ENCODE data around the gene SERPINA1. TPM values are rescaled to one million over a fixed set of nuclear protein-coding genes. Genes with fewer than 3 reads are reported as not detected.

The SERPINA1 gene
- total and polyA plus RNA-seq, 2 of the 13 experiments (the other 11 are each of a cell fraction or from before 2014, with no cell fraction given) = 3,266 to 11,015 TPM

DNA sequence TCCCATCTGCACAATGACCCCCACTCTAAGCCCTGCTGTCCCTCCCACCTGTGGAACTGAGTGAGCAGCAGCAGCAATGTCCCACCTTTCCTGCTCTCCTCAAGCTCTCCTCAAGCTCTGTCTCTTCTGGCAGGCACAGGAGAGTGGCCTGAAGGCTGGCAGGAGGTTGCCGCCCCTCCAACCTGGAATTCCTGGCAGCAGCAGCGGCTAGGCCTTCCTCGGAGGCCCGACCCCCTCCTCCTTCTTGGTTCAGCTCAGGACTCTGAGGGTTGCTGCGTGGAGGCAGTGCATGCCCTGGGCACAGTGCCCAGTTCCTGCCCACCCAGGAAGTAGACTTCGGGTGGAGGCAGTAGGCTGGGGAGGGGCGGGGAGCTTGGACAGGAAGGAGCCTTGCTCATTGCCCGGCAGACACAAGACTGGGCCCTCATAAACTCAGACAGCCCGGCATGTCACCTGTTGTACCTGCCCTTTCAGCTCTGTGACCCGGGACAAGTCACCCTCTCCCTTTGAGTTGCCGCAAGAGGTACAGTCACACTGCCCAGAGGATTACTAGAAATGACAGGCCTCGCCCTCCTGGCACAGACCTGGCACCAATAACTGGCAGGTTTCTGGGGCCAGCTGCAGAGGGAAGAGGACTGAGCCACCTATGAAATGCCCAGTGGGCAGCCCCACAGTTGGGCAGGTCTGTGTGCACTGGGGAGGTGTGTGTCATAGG, 2.1 kb upstream of the SERPINA1 start (continued):
- TF ChIP-seq DMAP1 (CRISPR knock-in tag; IDR thresholded peaks at IDR 0.05) (peak; percentile 29; the same call in 1 of the 2 replicates), MED1 (CRISPR knock-in tag; IDR thresholded peaks at IDR 0.05) (0 out of 2 replicates have a peak, but pooled peaks have one; percentile 16), ZNF609 (CRISPR knock-in tag; IDR thresholded peaks at IDR 0.05; ENCODE audit: borderline replicate concordance) (0 out of 2 replicates have a peak, but pooled peaks have one; percentile 39), ZNF629 (CRISPR knock-in tag; conservative IDR thresholded peaks at IDR 0.05) (peak; percentile 60; the same call in 1 of the 2 replicates), ETV5 (CRISPR knock-in tag; IDR thresholded peaks at IDR 0.05; ENCODE audit: borderline replicate concordance) (peak; percentile 80), ZNF772 (CRISPR knock-in tag; IDR thresholded peaks at IDR 0.05) (0 out of 2 replicates have a peak, but pooled peaks have one; percentile 58), STAT5B (CRISPR knock-in tag; IDR thresholded peaks at IDR 0.05) (no peak), MIER3 (CRISPR knock-in tag; IDR thresholded peaks at IDR 0.05; ENCODE audit: borderline replicate concordance) (0 out of 2 replicates have a peak, but pooled peaks have one; percentile 24), HNRNPL (IDR thresholded peaks at IDR 0.05; ENCODE audit: low read depth, low read length) (peak; percentile 99), KMT2B (CRISPR knock-in tag; IDR thresholded peaks at IDR 0.05) (no peak), MIER2 (CRISPR knock-in tag; IDR thresholded peaks at IDR 0.05) (no peak), ZNF552 (CRISPR knock-in tag; IDR thresholded peaks at IDR 0.05; ENCODE audit: borderline replicate concordance) (no peak)
- TF ChIP-seq, protein P1, sequence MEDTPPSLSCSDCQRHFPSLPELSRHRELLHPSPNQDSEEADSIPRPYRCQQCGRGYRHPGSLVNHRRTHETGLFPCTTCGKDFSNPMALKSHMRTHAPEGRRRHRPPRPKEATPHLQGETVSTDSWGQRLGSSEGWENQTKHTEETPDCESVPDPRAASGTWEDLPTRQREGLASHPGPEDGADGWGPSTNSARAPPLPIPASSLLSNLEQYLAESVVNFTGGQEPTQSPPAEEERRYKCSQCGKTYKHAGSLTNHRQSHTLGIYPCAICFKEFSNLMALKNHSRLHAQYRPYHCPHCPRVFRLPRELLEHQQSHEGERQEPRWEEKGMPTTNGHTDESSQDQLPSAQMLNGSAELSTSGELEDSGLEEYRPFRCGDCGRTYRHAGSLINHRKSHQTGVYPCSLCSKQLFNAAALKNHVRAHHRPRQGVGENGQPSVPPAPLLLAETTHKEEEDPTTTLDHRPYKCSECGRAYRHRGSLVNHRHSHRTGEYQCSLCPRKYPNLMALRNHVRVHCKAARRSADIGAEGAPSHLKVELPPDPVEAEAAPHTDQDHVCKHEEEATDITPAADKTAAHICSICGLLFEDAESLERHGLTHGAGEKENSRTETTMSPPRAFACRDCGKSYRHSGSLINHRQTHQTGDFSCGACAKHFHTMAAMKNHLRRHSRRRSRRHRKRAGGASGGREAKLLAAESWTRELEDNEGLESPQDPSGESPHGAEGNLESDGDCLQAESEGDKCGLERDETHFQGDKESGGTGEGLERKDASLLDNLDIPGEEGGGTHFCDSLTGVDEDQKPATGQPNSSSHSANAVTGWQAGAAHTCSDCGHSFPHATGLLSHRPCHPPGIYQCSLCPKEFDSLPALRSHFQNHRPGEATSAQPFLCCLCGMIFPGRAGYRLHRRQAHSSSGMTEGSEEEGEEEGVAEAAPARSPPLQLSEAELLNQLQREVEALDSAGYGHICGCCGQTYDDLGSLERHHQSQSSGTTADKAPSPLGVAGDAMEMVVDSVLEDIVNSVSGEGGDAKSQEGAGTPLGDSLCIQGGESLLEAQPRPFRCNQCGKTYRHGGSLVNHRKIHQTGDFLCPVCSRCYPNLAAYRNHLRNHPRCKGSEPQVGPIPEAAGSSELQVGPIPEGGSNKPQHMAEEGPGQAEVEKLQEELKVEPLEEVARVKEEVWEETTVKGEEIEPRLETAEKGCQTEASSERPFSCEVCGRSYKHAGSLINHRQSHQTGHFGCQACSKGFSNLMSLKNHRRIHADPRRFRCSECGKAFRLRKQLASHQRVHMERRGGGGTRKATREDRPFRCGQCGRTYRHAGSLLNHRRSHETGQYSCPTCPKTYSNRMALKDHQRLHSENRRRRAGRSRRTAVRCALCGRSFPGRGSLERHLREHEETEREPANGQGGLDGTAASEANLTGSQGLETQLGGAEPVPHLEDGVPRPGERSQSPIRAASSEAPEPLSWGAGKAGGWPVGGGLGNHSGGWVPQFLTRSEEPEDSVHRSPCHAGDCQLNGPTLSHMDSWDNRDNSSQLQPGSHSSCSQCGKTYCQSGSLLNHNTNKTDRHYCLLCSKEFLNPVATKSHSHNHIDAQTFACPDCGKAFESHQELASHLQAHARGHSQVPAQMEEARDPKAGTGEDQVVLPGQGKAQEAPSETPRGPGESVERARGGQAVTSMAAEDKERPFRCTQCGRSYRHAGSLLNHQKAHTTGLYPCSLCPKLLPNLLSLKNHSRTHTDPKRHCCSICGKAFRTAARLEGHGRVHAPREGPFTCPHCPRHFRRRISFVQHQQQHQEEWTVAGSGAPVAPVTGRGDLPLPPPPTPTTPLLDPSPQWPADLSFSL (CRISPR knock-in tag; IDR thresholded peaks at IDR 0.05) = no peak
- TF ChIP-seq, protein P2, sequence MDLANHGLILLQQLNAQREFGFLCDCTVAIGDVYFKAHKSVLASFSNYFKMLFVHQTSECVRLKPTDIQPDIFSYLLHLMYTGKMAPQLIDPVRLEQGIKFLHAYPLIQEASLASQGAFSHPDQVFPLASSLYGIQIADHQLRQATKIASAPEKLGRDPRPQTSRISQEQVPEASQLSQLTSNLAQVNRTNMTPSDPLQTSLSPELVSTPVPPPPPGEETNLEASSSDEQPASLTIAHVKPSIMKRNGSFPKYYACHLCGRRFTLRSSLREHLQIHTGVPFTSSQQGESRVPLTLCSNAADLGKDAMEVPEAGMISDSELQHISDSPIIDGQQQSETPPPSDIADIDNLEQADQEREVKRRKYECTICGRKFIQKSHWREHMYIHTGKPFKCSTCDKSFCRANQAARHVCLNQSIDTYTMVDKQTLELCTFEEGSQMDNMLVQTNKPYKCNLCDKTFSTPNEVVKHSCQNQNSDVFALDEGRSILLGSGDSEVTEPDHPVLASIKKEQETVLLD (CRISPR knock-in tag; IDR thresholded peaks at IDR 0.05; ENCODE audit: low read depth) = peak; percentile 28; the same call in 1 of the 2 replicates
